OCI-LY7 (cell line): ENCODE results near the gene PODN.

Experiments
- CTCF ChIP-seq: fragments of 200-600 bp; sonication (generic); conservative IDR thresholded peaks from 2 replicates; pipeline ENCODE4 v1.5.1; 2014; ENCODE audit warnings: mild to moderate bottlenecking, antibody characterized with exemption, low read length, moderate library complexity, mixed read lengths
- EZH2phosphoT487 ChIP-seq: fragments of 200-600 bp; sonication (generic); IDR thresholded peaks from 2 replicates; pipeline ENCODE4 v1.6.1; 2018; ENCODE audit warnings: low read depth, borderline replicate concordance, mild to moderate bottlenecking, mixed run types, antibody characterized with exemption, low read length, moderate library complexity, mixed read lengths

DNA sequence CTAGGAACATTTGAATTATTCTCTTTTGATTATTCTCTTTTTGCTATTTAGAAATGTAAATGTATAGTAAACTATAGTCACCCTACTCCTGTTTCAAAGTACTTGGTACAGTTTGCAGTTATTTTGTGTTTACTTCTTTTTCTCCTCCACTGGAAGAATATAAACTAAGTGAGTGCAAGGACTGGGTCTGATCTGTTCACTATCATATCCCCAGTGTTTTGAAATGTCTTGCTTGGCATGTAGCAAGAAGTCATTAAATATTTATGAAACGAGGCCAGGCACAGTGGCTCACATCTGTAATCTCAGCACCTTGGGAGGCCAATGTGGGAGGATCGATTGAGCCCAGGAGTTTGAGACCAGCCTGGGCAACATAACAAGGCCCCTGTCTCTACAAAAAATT is 35.8 kb upstream of the PODN start:
- TF ChIP-seq CTCF: no peak
- TF ChIP-seq EZH2phosphoT487: no peak
